K562 (cell line): ENCODE results near the gene PALM3. TPM values are rescaled to one million over a fixed set of nuclear protein-coding genes. Genes with fewer than 3 reads are reported as not detected.
A peak's percentile ranks its signal among the peaks of the same experiment; 100 is the strongest.

Source experiments
- ATAC-seq: fragments of 200-7000 bp; cut with Tn5 transposase; 3 replicates; pipeline ENCODE4 v1.9.1; 2020; ENCODE audit warnings: moderate library complexity
- BruUV-seq: library from RNA; stranded (reverse); fragments of 400-500 nt; replicated peaks from 2 replicates; lab custom pipeline; 2021; lab: Mats Ljungman, UMichigan
- CTCF ChIA-PET: fragments of 300-600 bp; formaldehyde crosslinking; extraction: SDS; loops from one replicate; lab custom pipeline; 2021; ENCODE audit warnings: low intra/inter-chr PET ratio; lab: Yijun Ruan, JAX
- POLR2A ChIA-PET: fragments of 300-600, 350-650 bp; sonication (Branson Sonifier 250); formaldehyde crosslinking; extraction: SDS; loops from one replicate; lab custom pipeline; 2021; ENCODE audit warnings: antibody characterized with exemption, inconsistent platforms; lab: Yijun Ruan, JAX
- DNase-seq, 4 experiments: peaks; one replicate each; pipeline versions ENCODE4 v3.0.0 to v3.0.0-alpha.2; 2011 to 2018; ENCODE audit warnings: low spot score in 3 of 4, mixed read lengths in 3 of 4; ENCODE audit errors: extremely low read depth in 1 of 4
- FAIRE-seq: peaks from 2 replicates; lab custom pipeline; 2011; peaks lifted over from hg19 to GRCh38; lab: Jason Lieb, UNC
- H2AFZ ChIP-seq: 2 replicates; pipeline ENCODE4 v1.6.0; 2011; ENCODE audit warnings: low read depth, low read length, control low read depth, inconsistent platforms
- H3K27ac ChIP-seq: fragments of 200-600 bp; 3 replicates; pipeline ENCODE4 v1.8.0; 2011; ENCODE audit warnings: low read depth, mild to moderate bottlenecking, control low read depth, inconsistent platforms, low read length, moderate library complexity, mixed read lengths; ENCODE audit errors: extremely low read depth
- H3K27me3 ChIP-seq, 2 experiments: fragments of 300-600 bp in 1 of 2; 2 replicates in 1 of 2; 3 replicates in 1 of 2; pipeline versions ENCODE4 v1.6.0 to v1.8.0; 2011; ENCODE audit warnings: inconsistent platforms in 2 of 2, low read length in 2 of 2, mild to moderate bottlenecking in 1 of 2, mixed read lengths in 1 of 2, moderate library complexity in 1 of 2; ENCODE audit not compliant: control insufficient read depth in 2 of 2, insufficient read depth in 2 of 2
- H3K36me3 ChIP-seq: fragments of 300-600 bp; 3 replicates; pipeline ENCODE4 v1.8.0; 2011; ENCODE audit warnings: mild to moderate bottlenecking, low read length, inconsistent platforms; ENCODE audit not compliant: control insufficient read depth, insufficient read depth
- H3K4me1 ChIP-seq, 2 experiments: fragments of 200-600 bp in 1 of 2; replicated peaks in 1 of 2; 2 replicates in 1 of 2; 3 replicates in 1 of 2; pipeline versions ENCODE4 v1.5.1 to v1.8.0; 2011; ENCODE audit warnings: inconsistent platforms in 2 of 2, low read length in 2 of 2, mild to moderate bottlenecking in 1 of 2, mixed read lengths in 1 of 2, moderate library complexity in 1 of 2; ENCODE audit not compliant: control insufficient read depth in 2 of 2, insufficient read depth in 2 of 2
- H3K4me2 ChIP-seq: 2 replicates; pipeline ENCODE4 v1.6.1; 2011; ENCODE audit warnings: low read length, control low read depth, inconsistent platforms, mixed read lengths; ENCODE audit not compliant: insufficient read depth
- H3K4me3 ChIP-seq: fragments of 200-600 bp; sonication (generic), shearing (Covaris generic); 2 replicates; pipeline ENCODE4 v1.5.1; 2016; ENCODE audit warnings: control low read depth, inconsistent platforms
- H3K79me2 ChIP-seq: fragments of 200-600 bp; 3 replicates; pipeline ENCODE4 v1.8.0; 2011; ENCODE audit warnings: low read length, inconsistent platforms; ENCODE audit not compliant: control insufficient read depth, insufficient read depth
- H3K9ac ChIP-seq, 2 experiments: 2 replicates each; pipeline versions ENCODE4 v1.6.0 to v1.6.1; 2011; ENCODE audit warnings: low read depth in 2 of 2, low read length in 2 of 2, control low read depth in 1 of 2, inconsistent platforms in 1 of 2, mild to moderate bottlenecking in 1 of 2, mixed read lengths in 1 of 2; ENCODE audit not compliant: insufficient read depth in 1 of 2
- H3K9me1 ChIP-seq: one replicate; pipeline ENCODE4 v1.6.0; 2011; ENCODE audit warnings: inconsistent platforms, mild to moderate bottlenecking, low read length, moderate library complexity; ENCODE audit not compliant: control insufficient read depth, insufficient read depth
- H3K9me3 ChIP-seq: replicated peaks from 2 replicates; pipeline ENCODE4 v1.5.1; 2011; ENCODE audit warnings: low read depth, low read length, inconsistent platforms; ENCODE audit not compliant: control insufficient read depth, insufficient read depth
- H4K20me1 ChIP-seq: replicated peaks from 2 replicates; pipeline ENCODE4 v1.6.1; 2011; ENCODE audit warnings: low read length, inconsistent platforms, mixed read lengths; ENCODE audit not compliant: control insufficient read depth, insufficient read depth
- BACH1 ChIP-seq: fragments of 200-800 bp; sonication (Bioruptor generic); IDR thresholded peaks from 2 replicates; pipeline ENCODE4 v1.6.1; 2016; ENCODE audit warnings: missing genetic modification characterization, missing compliant biosample characterization
- FOXA1 ChIP-seq: fragments of 450-650 bp; IDR thresholded peaks from 2 replicates; pipeline ENCODE4 v1.6.1; 2016; ENCODE audit warnings: mild to moderate bottlenecking, borderline replicate concordance
- PATZ1 ChIP-seq: fragments of 250-450 bp; sonication (Bioruptor Pico); IDR thresholded peaks from 2 replicates; pipeline ENCODE4 v1.5.0; 2020; ENCODE audit warnings: mild to moderate bottlenecking, borderline replicate concordance
- PCBP2 ChIP-seq: fragments of 200-400 bp; formaldehyde crosslinking; IDR thresholded peaks from 2 replicates; pipeline ENCODE4 v1.6.1; 2018; ENCODE audit warnings: low read length, low read depth, mild to moderate bottlenecking, moderate library complexity; ENCODE audit not compliant: poor library complexity, severe bottlenecking
- PTRF ChIP-seq: fragments of 450-650 bp; IDR thresholded peaks from 2 replicates; pipeline ENCODE4 v1.6.1; 2016; ENCODE audit warnings: mild to moderate bottlenecking, missing genetic modification characterization, missing compliant biosample characterization
- TEAD4 ChIP-seq, 2 experiments: sonication (generic) in 1 of 2; formaldehyde crosslinking in 1 of 2; IDR thresholded peaks; 2 replicates each; pipeline versions ENCODE4 v1.6.1 to v1.8.0; 2012 to 2022; ENCODE audit warnings: borderline replicate concordance in 1 of 2, inconsistent platforms in 1 of 2, low read length in 1 of 2, mild to moderate bottlenecking in 1 of 2, missing genetic modification reagents in 1 of 2
- WHSC1 ChIP-seq: IDR thresholded peaks from one replicate; pipeline ENCODE4 v1.6.1; 2012; ENCODE audit warnings: low read length, control low read depth, inconsistent platforms
- ZNF239 ChIP-seq: fragments of 250-450 bp; sonication (Bioruptor Pico); IDR thresholded peaks from 2 replicates; pipeline ENCODE4 v1.4.0; 2020; ENCODE audit warnings: mild to moderate bottlenecking
- ZNF780A ChIP-seq: fragments of 250-450 bp; sonication (Bioruptor Pico); IDR thresholded peaks from 2 replicates; pipeline ENCODE4 v1.5.0; 2021; ENCODE audit warnings: mild to moderate bottlenecking
- WGBS: fragments of 100-300 bp; shearing (Covaris generic); methylation state at CpG from one replicate; pipeline ENCODE4 v1.1.6; 2016; ENCODE audit warnings: low coverage, mixed read lengths; ENCODE audit not compliant: insufficient coverage; ENCODE audit errors: missing lambda C conversion rate; 5-methylcytosine and 5-hydroxymethylcytosine counted together
- in situ Hi-C: fragments of 300-500 bp; cut with MboI; formaldehyde crosslinking; loops from 4 replicates; pipeline ENCODE4 v1.15.0; 2018; ENCODE audit warnings: inconsistent platforms, mixed read lengths
- intact Hi-C: fragments of 100-400 bp; cut with micrococcal nuclease; formaldehyde crosslinking; loops from 2 replicates; pipeline ENCODE4 v1.14.2; 2022
- polyA plus RNA-seq, 8 experiments: library from polyadenylated mRNA; depleted of rRNA in 4 of 8; stranded (reverse) in 5 of 8; unstranded in 3 of 8; fragments of >200 nt; fragmentation: Nextera tagmentation in 2 of 8; fragmentation: Illumina TruSeq in 1 of 8; extraction: Ambion mirVana in 2 of 8; extraction: Trizol in 1 of 8; gene quantifications; 2 replicates each; pipeline versions ENCODE4 v1.2.1 to v1.2.3, GENCODE V29; 2011 to 2014; ENCODE audit warnings: inconsistent platforms in 1 of 8, missing spikeins in 1 of 8
- total RNA-seq, 7 experiments: library from RNA; depleted of rRNA in 6 of 7; stranded (reverse); fragments of >200 nt in 6 of 7; fragmentation: Illumina TruSeq in 2 of 7; extraction: Trizol in 2 of 7; gene quantifications; 2 replicates each; pipeline versions ENCODE4 v1.2.1 to v1.2.3, GENCODE V29; 2011 to 2021; ENCODE audit warnings: low replicate concordance in 1 of 7

The PALM3 gene
- total and polyA plus RNA-seq, 9 of the 15 experiments (the other 6 are each of a cell fraction or from before 2014, with no cell fraction given), result 0.07 to 9.3 (median 3.3) TPM

- Histone ChIP-seq H3K4me3 (no peak overlapping the region), H3K4me1 (peaks cover 22 to 37% of the 10 kb centered on the region in 2 experiments; a peak in 4 of 5 replicates), H2AFZ (no peak overlapping the region), H3K9me3 (no peaks in the 10 kb centered on the region), H4K20me1 (no peaks in the 10 kb centered on the region), H3K4me2 (no peak overlapping the region), H3K27me3 (no peaks in the 10 kb centered on the region), H3K9ac (peak overlapping the region in 1 of 2 experiments; percentile 6; a peak in 1 of 4 replicates), H3K27ac (no peak overlapping the region), H3K9me1 (peaks cover 4% of the 10 kb centered on the region), H3K79me2 (peaks cover 8% of the 10 kb centered on the region), H3K36me3 (peaks cover 2% of the 10 kb centered on the region; the same call in 1 of the 3 replicates)
- no peak for TF ChIP-seq PATZ1 (CRISPR knock-in tag)
- no peak for TF ChIP-seq PTRF (tag)
- no peak for TF ChIP-seq ZNF780A (CRISPR knock-in tag)
- no peak for TF ChIP-seq ZNF239
- TF ChIP-seq FOXA1, result no peak
- TF ChIP-seq PCBP2, result no peak
- no peak for TF ChIP-seq TEAD4 (IDR thresholded peaks at IDR 0.05; ENCODE audit: low read length)
- TF ChIP-seq TEAD4 (CRISPR knock-in tag; IDR thresholded peaks at IDR 0.05; ENCODE audit: borderline replicate concordance), result no peak
- no peak for TF ChIP-seq BACH1
- TF ChIP-seq WHSC1, result no peak
- in situ Hi-C loops, result no loop called here
- DNase-seq (no peak), ATAC-seq (no peak), FAIRE-seq (no peak)
- WGBS, result 44% methylated on average over 2 of the region's 2 CpGs
- intact Hi-C loops, result no loop called here
- ChIA-PET POLR2A (interaction anchor here (0.7 kb wide), 1 partner anchor 240 kb away, joined by 3 read pairs; no protein-coding TSS in a partner anchor), CTCF (no interaction called here)
- BruUV-seq, result no TSS peak
These were observed 48.8 kb upstream of the PALM3 start for GRCh38 chr19:14110650-14111049.
